Testis (tissue), 2 donors: Measurements from ENCODE around the gene WASHC1.
"Not testable (repeated sequence)": the region's sequence is repeated elsewhere in the genome, so short reads cannot be mapped to it uniquely, and the experiment has no call there.

Source experiments
- POLR2A ChIP-seq: fragments of 450-650 bp; IDR thresholded peaks from one replicate; pipeline ENCODE4 v1.6.1; 2017; ENCODE audit warnings: antibody characterized with exemption, mild to moderate bottlenecking, moderate library complexity
- TF ChIP-seq, protein P1 (sequence below), 3 experiments: fragments of 450-650 bp in 2 of 3; fragments of 200-600 bp in 1 of 3; sonication (generic) in 1 of 3; IDR thresholded peaks; one replicate each; pipeline ENCODE4 v1.5.1; 2016 to 2019; ENCODE audit warnings: antibody characterized with exemption in 3 of 3, mild to moderate bottlenecking in 2 of 3, moderate library complexity in 1 of 3

DNA sequence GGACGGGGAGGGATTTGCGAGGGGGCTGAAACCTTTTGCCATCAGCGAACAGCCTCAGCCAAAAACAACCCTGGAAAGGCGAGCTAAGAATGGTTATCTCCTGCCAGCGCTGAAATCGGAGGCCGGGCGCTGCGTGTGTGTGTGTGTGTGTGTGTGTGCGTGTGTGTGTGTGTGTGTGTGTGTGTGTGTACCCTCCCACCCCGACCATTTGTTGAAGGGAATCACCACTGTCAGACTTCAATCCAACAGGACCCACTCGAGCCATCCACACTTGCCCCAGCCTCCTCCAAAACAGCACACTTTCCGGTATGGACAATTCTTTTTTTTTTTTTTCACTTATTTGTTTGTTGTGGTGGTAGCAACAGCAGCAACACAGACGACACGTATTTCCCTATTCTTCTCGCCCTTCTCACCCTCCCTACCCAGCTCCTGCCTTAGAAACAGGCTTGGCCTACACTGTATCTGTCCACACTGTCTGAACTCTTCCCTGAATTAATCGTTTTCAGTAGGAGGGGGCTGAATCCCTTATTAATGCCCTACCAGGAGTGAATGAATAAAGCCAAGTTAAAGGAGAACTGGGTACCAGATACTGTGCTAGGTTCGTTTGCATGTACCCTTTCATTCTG lies 44.8 kb upstream of the WASHC1 start:
- TF ChIP-seq, protein P1, sequence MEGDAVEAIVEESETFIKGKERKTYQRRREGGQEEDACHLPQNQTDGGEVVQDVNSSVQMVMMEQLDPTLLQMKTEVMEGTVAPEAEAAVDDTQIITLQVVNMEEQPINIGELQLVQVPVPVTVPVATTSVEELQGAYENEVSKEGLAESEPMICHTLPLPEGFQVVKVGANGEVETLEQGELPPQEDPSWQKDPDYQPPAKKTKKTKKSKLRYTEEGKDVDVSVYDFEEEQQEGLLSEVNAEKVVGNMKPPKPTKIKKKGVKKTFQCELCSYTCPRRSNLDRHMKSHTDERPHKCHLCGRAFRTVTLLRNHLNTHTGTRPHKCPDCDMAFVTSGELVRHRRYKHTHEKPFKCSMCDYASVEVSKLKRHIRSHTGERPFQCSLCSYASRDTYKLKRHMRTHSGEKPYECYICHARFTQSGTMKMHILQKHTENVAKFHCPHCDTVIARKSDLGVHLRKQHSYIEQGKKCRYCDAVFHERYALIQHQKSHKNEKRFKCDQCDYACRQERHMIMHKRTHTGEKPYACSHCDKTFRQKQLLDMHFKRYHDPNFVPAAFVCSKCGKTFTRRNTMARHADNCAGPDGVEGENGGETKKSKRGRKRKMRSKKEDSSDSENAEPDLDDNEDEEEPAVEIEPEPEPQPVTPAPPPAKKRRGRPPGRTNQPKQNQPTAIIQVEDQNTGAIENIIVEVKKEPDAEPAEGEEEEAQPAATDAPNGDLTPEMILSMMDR (IDR thresholded peaks at IDR 0.05), result not testable (repeated sequence)
- not testable (repeated sequence) for TF ChIP-seq POLR2A
